PC-3 (cell line): ENCODE results near the gene FGF23. TPM values are rescaled to one million over a fixed set of nuclear protein-coding genes. Genes with fewer than 3 reads are reported as not detected.

Experiments
- ATAC-seq: fragments of 200-7000 bp; cut with Tn5 transposase; 2 replicates; pipeline ENCODE4 v1.9.1; 2020; ENCODE audit warnings: mild to moderate bottlenecking, moderate library complexity
- BruUV-seq: library from RNA; stranded (reverse); fragments of 400-500 nt; replicated peaks from 2 replicates; lab custom pipeline; 2021; lab: Mats Ljungman, UMichigan
- CTCF ChIA-PET: fragments of 300-600 bp; sonication (Branson Sonifier 250); formaldehyde crosslinking; loops from one replicate; lab custom pipeline; 2022; ENCODE audit warnings: antibody characterized with exemption; lab: Charles Lee
- POLR2A ChIA-PET: fragments of 300-600 bp; sonication (Branson Sonifier 250); formaldehyde crosslinking; loops from one replicate; lab custom pipeline; 2022; ENCODE audit warnings: antibody characterized with exemption; ENCODE audit not compliant: unreplicated experiment; lab: Charles Lee
- DNase-seq: peaks from one replicate; pipeline ENCODE4 v3.0.0-alpha.2; 2015
- H2AFZ ChIP-seq: fragments of 300-600 bp; sonication (generic); 2 replicates; pipeline ENCODE4 v1.6.0; 2016; ENCODE audit warnings: antibody characterized with exemption, low read length
- H3F3A ChIP-seq: fragments of 300-600 bp; sonication (generic); one replicate; pipeline ENCODE4 v1.6.0; 2017; ENCODE audit warnings: antibody characterized with exemption, low read length, control low read depth, mild to moderate bottlenecking; ENCODE audit not compliant: unreplicated experiment
- H3K27ac ChIP-seq: fragments of 300-600 bp; sonication (generic); 2 replicates; pipeline ENCODE4 v1.5.1; 2016; ENCODE audit warnings: mild to moderate bottlenecking, low read length
- H3K27me3 ChIP-seq: fragments of 300-600 bp; sonication (generic); 2 replicates; pipeline ENCODE4 v1.6.1; 2016; ENCODE audit warnings: low read length, mixed read lengths
- H3K36me3 ChIP-seq: fragments of 300-600 bp; sonication (generic); 2 replicates; pipeline ENCODE4 v1.6.1; 2016; ENCODE audit warnings: low read depth, mixed run types, low read length, mixed read lengths
- H3K4me1 ChIP-seq: fragments of 300-600 bp; sonication (generic); 2 replicates; pipeline ENCODE4 v1.5.1; 2016; ENCODE audit warnings: low read length; ENCODE audit not compliant: insufficient read depth
- H3K4me2 ChIP-seq: fragments of 300-600 bp; sonication (generic); 2 replicates; pipeline ENCODE4 v1.6.0; 2016; ENCODE audit warnings: low read length
- H3K4me3 ChIP-seq: fragments of 300-600 bp; sonication (generic); 2 replicates; pipeline ENCODE4 v1.5.1; 2016; ENCODE audit warnings: mild to moderate bottlenecking, low read length, mixed read lengths
- H3K79me2 ChIP-seq: fragments of 300-600 bp; sonication (generic); 2 replicates; pipeline ENCODE4 v1.6.1; 2017; ENCODE audit warnings: low read length, mixed read lengths
- H3K9ac ChIP-seq: fragments of 300-600 bp; sonication (generic); 2 replicates; pipeline ENCODE4 v1.6.0; 2016; ENCODE audit warnings: mild to moderate bottlenecking, low read length
- H3K9me2 ChIP-seq: fragments of 300-600 bp; sonication (generic); replicated peaks from 2 replicates; pipeline ENCODE4 v1.6.1; 2016; ENCODE audit warnings: mixed run types, low read length, mixed read lengths
- H3K9me3 ChIP-seq: fragments of 300-600 bp; sonication (generic); 2 replicates; pipeline ENCODE4 v1.6.1; 2016; ENCODE audit warnings: low read length, mixed read lengths
- H4K20me1 ChIP-seq: fragments of 300-600 bp; sonication (generic); 2 replicates; pipeline ENCODE4 v1.6.1; 2016; ENCODE audit warnings: low read length, mixed read lengths
- EZH2 ChIP-seq: fragments of 300-600 bp; sonication (generic); IDR thresholded peaks from one replicate; pipeline ENCODE4 v1.6.1; 2017; ENCODE audit warnings: antibody characterized with exemption, mild to moderate bottlenecking, low read length; ENCODE audit not compliant: unreplicated experiment
- EZH2phosphoT487 ChIP-seq: fragments of 300-600 bp; sonication (generic); IDR thresholded peaks from 2 replicates; pipeline ENCODE4 v1.6.1; 2018; ENCODE audit warnings: mild to moderate bottlenecking, antibody characterized with exemption, low read length, borderline replicate concordance
- intact Hi-C: fragments of 100-400 bp; cut with micrococcal nuclease; formaldehyde crosslinking; loops from 2 replicates; pipeline ENCODE4 v1.9.0; 2023
- total RNA-seq: library from RNA; depleted of rRNA; stranded (reverse); fragments of >200 nt; gene quantifications from 2 replicates; pipeline ENCODE4 v1.2.3, GENCODE V29; 2014
- TF ChIP-seq, protein P1 (sequence below): fragments of 300-600 bp; sonication (generic); conservative IDR thresholded peaks from 2 replicates; pipeline ENCODE4 v1.5.1; 2017; ENCODE audit warnings: antibody characterized with exemption, low read depth, mild to moderate bottlenecking, low read length

Gene FGF23
- total RNA-seq, 1 experiment from 2014 or later = not detected

DNA sequence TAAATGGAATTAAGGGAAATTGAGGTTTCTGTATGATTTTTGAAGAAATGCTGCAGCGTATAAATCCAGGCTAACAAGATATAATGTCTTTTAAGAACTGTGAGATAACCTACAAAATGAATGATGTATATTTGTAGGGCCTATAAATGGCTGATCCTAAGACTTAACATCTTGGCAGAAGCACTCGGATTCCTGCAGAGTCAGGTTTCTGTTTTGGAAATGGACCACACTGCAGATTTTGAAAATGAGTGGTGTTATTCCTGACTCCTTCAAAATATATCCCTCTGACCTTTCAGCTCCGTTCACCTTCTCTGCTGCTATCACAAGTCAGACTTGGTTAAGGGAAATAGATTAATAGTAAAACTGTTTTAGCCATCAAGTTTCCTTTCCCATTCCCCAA, 53.5 kb downstream of the FGF23 start:
- H3K4me3 ChIP-seq = no peak overlapping the region
- no peaks in the 10 kb centered on the region for H3K9me3 ChIP-seq
- H3K9ac ChIP-seq = no peak overlapping the region
- CTCF ChIA-PET = no interaction called here
- H3K27me3 ChIP-seq = no peaks in the 10 kb centered on the region
- intact Hi-C loops = no loop called here
- no peak overlapping the region for H3K27ac ChIP-seq
- H3K4me2 ChIP-seq = no peak overlapping the region
- ATAC-seq = no peak
- peaks cover 7% of the 10 kb centered on the region; the same call in 1 of the 2 replicates for H3K4me1 ChIP-seq
- H4K20me1 ChIP-seq = no peaks in the 10 kb centered on the region
- TF ChIP-seq EZH2 (no peak), EZH2phosphoT487 (no peak)
- TF ChIP-seq, protein P1, sequence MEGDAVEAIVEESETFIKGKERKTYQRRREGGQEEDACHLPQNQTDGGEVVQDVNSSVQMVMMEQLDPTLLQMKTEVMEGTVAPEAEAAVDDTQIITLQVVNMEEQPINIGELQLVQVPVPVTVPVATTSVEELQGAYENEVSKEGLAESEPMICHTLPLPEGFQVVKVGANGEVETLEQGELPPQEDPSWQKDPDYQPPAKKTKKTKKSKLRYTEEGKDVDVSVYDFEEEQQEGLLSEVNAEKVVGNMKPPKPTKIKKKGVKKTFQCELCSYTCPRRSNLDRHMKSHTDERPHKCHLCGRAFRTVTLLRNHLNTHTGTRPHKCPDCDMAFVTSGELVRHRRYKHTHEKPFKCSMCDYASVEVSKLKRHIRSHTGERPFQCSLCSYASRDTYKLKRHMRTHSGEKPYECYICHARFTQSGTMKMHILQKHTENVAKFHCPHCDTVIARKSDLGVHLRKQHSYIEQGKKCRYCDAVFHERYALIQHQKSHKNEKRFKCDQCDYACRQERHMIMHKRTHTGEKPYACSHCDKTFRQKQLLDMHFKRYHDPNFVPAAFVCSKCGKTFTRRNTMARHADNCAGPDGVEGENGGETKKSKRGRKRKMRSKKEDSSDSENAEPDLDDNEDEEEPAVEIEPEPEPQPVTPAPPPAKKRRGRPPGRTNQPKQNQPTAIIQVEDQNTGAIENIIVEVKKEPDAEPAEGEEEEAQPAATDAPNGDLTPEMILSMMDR = no peak
- peaks cover 35% of the 10 kb centered on the region for H3K79me2 ChIP-seq
- POLR2A ChIA-PET = no interaction called here
- no TSS peak for BruUV-seq
- no peak for DNase-seq
- H3K36me3 ChIP-seq = no peaks in the 10 kb centered on the region
- no peaks in the 10 kb centered on the region for H3F3A ChIP-seq
- H3K9me2 ChIP-seq = no peaks in the 10 kb centered on the region
- H2AFZ ChIP-seq = no peak overlapping the region

GRCh38 chr12:4324366-4324765, 55.1 kb downstream of the FGF23 start:
- DNase-seq (no peak), ATAC-seq (no peak)
- Histone ChIP-seq H2AFZ (no peak overlapping the region), H3K4me1 (peaks cover 11% of the 10 kb centered on the region), H3F3A (no peaks in the 10 kb centered on the region), H3K4me2 (no peak overlapping the region), H3K9me3 (no peaks in the 10 kb centered on the region), H3K27me3 (no peaks in the 10 kb centered on the region), H3K9ac (no peak overlapping the region), H3K4me3 (no peak overlapping the region), H3K36me3 (no peaks in the 10 kb centered on the region), H3K27ac (no peak overlapping the region), H3K79me2 (peaks cover 28% of the 10 kb centered on the region), H3K9me2 (no peaks in the 10 kb centered on the region), H4K20me1 (no peaks in the 10 kb centered on the region)
- TF ChIP-seq EZH2phosphoT487 (no peak), EZH2 (no peak)
- TF ChIP-seq, protein P1 = no peak
- ChIA-PET POLR2A (interaction anchor here (0.6 kb wide), 1 partner anchor 58 kb away, joined by 7 read pairs; no protein-coding TSS in a partner anchor), CTCF (interaction anchor here (0.7 kb wide), 1 partner anchor 400 kb away, joined by 6 read pairs; no protein-coding TSS in a partner anchor)
- intact Hi-C loops = no loop called here
- no TSS peak for BruUV-seq

- no peak for DNase-seq
- POLR2A ChIA-PET = interaction anchor here (0.5 kb wide), 1 partner anchor 329 kb away, joined by 3 read pairs; no protein-coding TSS in a partner anchor
- Histone ChIP-seq H3K4me3 (no peak overlapping the region), H3F3A (no peaks in the 10 kb centered on the region), H4K20me1 (no peaks in the 10 kb centered on the region), H3K27ac (no peak overlapping the region), H3K4me2 (no peak overlapping the region), H3K27me3 (no peaks in the 10 kb centered on the region), H3K4me1 (peaks cover 11% of the 10 kb centered on the region), H3K79me2 (peaks cover 28% of the 10 kb centered on the region), H3K36me3 (no peaks in the 10 kb centered on the region), H3K9me3 (no peaks in the 10 kb centered on the region), H3K9ac (no peak overlapping the region), H3K9me2 (no peaks in the 10 kb centered on the region), H2AFZ (no peak overlapping the region)
- no TSS peak for BruUV-seq
- CTCF ChIA-PET = no interaction called here
- TF ChIP-seq EZH2phosphoT487 (no peak), EZH2 (no peak)
- TF ChIP-seq, protein P1 = no peak
- ATAC-seq = no peak
- intact Hi-C loops = no loop called here
These were observed 56.1 kb downstream of the FGF23 start for GRCh38 chr12:4323396-4323795.
